H9 (cell line): Measurements from ENCODE around the gene FBN2. TPM values are rescaled to one million over a fixed set of nuclear protein-coding genes. Genes with fewer than 3 reads are reported as not detected.

Experiments
- DNase-seq: peaks from one replicate; pipeline ENCODE4 v3.0.0-alpha.2; 2017
- H2AFZ ChIP-seq: one replicate; pipeline ENCODE4 v1.6.1; 2013; ENCODE audit warnings: mild to moderate bottlenecking, low read length, control low read depth, moderate library complexity
- H2AK5ac ChIP-seq: 2 replicates; pipeline ENCODE4 v1.6.1; 2013; ENCODE audit warnings: low read length, control low read depth, mixed read lengths; ENCODE audit not compliant: insufficient read length
- H2BK120ac ChIP-seq: one replicate; pipeline ENCODE4 v1.6.1; 2013; ENCODE audit warnings: low read depth, mild to moderate bottlenecking, low read length, control low read depth, inconsistent platforms; ENCODE audit not compliant: poor library complexity, severe bottlenecking
- H2BK12ac ChIP-seq: 2 replicates; pipeline ENCODE4 v1.6.1; 2013; ENCODE audit warnings: low read length, control low read depth, mixed read lengths, low read depth; ENCODE audit not compliant: insufficient read length
- H2BK15ac ChIP-seq: 2 replicates; pipeline ENCODE4 v1.6.1; 2013; ENCODE audit warnings: low read depth, low read length, control low read depth
- H2BK20ac ChIP-seq: one replicate; pipeline ENCODE4 v1.6.1; 2013; ENCODE audit warnings: low read depth, mild to moderate bottlenecking, low read length, control low read depth, inconsistent platforms; ENCODE audit not compliant: poor library complexity, severe bottlenecking
- H2BK5ac ChIP-seq: 2 replicates; pipeline ENCODE4 v1.6.1; 2013; ENCODE audit warnings: low read length, control low read depth, mixed read lengths; ENCODE audit not compliant: insufficient read length
- H3K14ac ChIP-seq: 2 replicates; pipeline ENCODE4 v1.6.1; 2013; ENCODE audit warnings: low read length, control low read depth; ENCODE audit not compliant: insufficient read depth
- H3K18ac ChIP-seq: 2 replicates; pipeline ENCODE4 v1.6.1; 2013; ENCODE audit warnings: low read depth, mild to moderate bottlenecking, mixed read lengths, low read length, control low read depth; ENCODE audit not compliant: insufficient read length
- H3K23ac ChIP-seq: 2 replicates; pipeline ENCODE4 v1.6.1; 2013; ENCODE audit warnings: low read length, control low read depth, mixed read lengths, low read depth; ENCODE audit not compliant: insufficient read length
- H3K23me2 ChIP-seq: 2 replicates; pipeline ENCODE4 v1.6.1; 2013; ENCODE audit warnings: low read depth, mild to moderate bottlenecking, mixed read lengths, low read length, control low read depth; ENCODE audit not compliant: insufficient read length, poor library complexity, severe bottlenecking
- H3K27ac ChIP-seq: 2 replicates; pipeline ENCODE4 v1.5.1; 2013; ENCODE audit warnings: low read length, control low read depth, mixed read lengths, low read depth; ENCODE audit not compliant: insufficient read length
- H3K27me3 ChIP-seq: 2 replicates; pipeline ENCODE4 v1.6.1; 2013; ENCODE audit warnings: low read length, control low read depth, inconsistent platforms; ENCODE audit not compliant: insufficient read depth
- H3K4ac ChIP-seq: 2 replicates; pipeline ENCODE4 v1.6.1; 2013; ENCODE audit warnings: low read depth, mild to moderate bottlenecking, control low read depth, inconsistent platforms, low read length, moderate library complexity
- H3K4me1 ChIP-seq: 2 replicates; pipeline ENCODE4 v1.6.1; 2013; ENCODE audit warnings: low read length, control low read depth, inconsistent platforms; ENCODE audit not compliant: insufficient read depth
- H3K4me2 ChIP-seq: 2 replicates; pipeline ENCODE4 v1.6.1; 2013; ENCODE audit warnings: low read length, control low read depth, mixed read lengths; ENCODE audit not compliant: insufficient read length, insufficient read depth
- H3K56ac ChIP-seq: 2 replicates; pipeline ENCODE4 v1.6.1; 2013; ENCODE audit warnings: low read depth, mild to moderate bottlenecking, mixed read lengths, low read length, control low read depth; ENCODE audit not compliant: insufficient read length
- H3K79me1 ChIP-seq: 2 replicates; pipeline ENCODE4 v1.6.1; 2013; ENCODE audit warnings: low read depth, mild to moderate bottlenecking, moderate library complexity, low read length, control low read depth, inconsistent platforms; ENCODE audit not compliant: insufficient read depth, poor library complexity, severe bottlenecking
- H3K79me2 ChIP-seq: 2 replicates; pipeline ENCODE4 v1.6.1; 2013; ENCODE audit warnings: low read length, control low read depth, inconsistent platforms; ENCODE audit not compliant: insufficient read depth
- H3K9ac ChIP-seq: 2 replicates; pipeline ENCODE4 v1.6.1; 2013; ENCODE audit warnings: low read length, control low read depth, mixed read lengths; ENCODE audit not compliant: insufficient read length; ENCODE audit errors: extremely low read depth
- H3K9me3 ChIP-seq: one replicate; pipeline ENCODE4 v1.6.1; 2013; ENCODE audit warnings: low read depth, low read length, inconsistent platforms; ENCODE audit not compliant: control insufficient read depth
- H3T11ph ChIP-seq: one replicate; pipeline ENCODE4 v1.6.1; 2013; ENCODE audit warnings: mild to moderate bottlenecking, low read length, control low read depth, inconsistent platforms
- H4K20me1 ChIP-seq: one replicate; pipeline ENCODE4 v1.6.1; 2013; ENCODE audit not compliant: control insufficient read depth, insufficient read length, insufficient read depth
- H4K5ac ChIP-seq: 2 replicates; pipeline ENCODE4 v1.6.1; 2013; ENCODE audit warnings: low read depth, mild to moderate bottlenecking, mixed read lengths, low read length, control low read depth; ENCODE audit not compliant: insufficient read length
- H4K8ac ChIP-seq: replicated peaks from 2 replicates; pipeline ENCODE4 v1.6.1; 2013; ENCODE audit warnings: low read length, control low read depth, mixed read lengths, low read depth; ENCODE audit not compliant: insufficient read length
- H4K91ac ChIP-seq: 2 replicates; pipeline ENCODE4 v1.6.1; 2013; ENCODE audit warnings: low read depth, mild to moderate bottlenecking, moderate library complexity, mixed read lengths, low read length, control low read depth; ENCODE audit not compliant: insufficient read length
- H3K27ac Mint-ChIP-seq, 3 experiments: 2 replicates in 2 of 3; 3 replicates in 1 of 3; pipeline ENCODE4 v1.8.0; 2020 to 2021; ENCODE audit warnings: mixed read lengths in 3 of 3, mild to moderate bottlenecking in 1 of 3, moderate library complexity in 1 of 3
- H3K27me3 Mint-ChIP-seq: 2 replicates; pipeline ENCODE4 v1.8.0; 2021; ENCODE audit warnings: low read depth, mild to moderate bottlenecking, moderate library complexity, mixed read lengths
- H3K36me3 Mint-ChIP-seq, 3 experiments: 2 replicates in 2 of 3; 3 replicates in 1 of 3; pipeline ENCODE4 v1.8.0; 2020 to 2021; ENCODE audit warnings: low read depth in 3 of 3, mixed read lengths in 3 of 3; ENCODE audit not compliant: insufficient read depth in 1 of 3
- H3K4me1 Mint-ChIP-seq, 2 experiments: 2 replicates each; pipeline ENCODE4 v1.8.0; 2020; ENCODE audit warnings: mixed read lengths in 2 of 2
- H3K4me3 Mint-ChIP-seq, 2 experiments: 2 replicates in 1 of 2; 3 replicates in 1 of 2; pipeline ENCODE4 v1.8.0; 2020 to 2021; ENCODE audit warnings: mild to moderate bottlenecking in 2 of 2, mixed read lengths in 2 of 2, moderate library complexity in 1 of 2
- H3K9me3 Mint-ChIP-seq, 2 experiments: 2 replicates in 1 of 2; 3 replicates in 1 of 2; pipeline ENCODE4 v1.8.0; 2020; ENCODE audit warnings: mild to moderate bottlenecking in 2 of 2, mixed read lengths in 2 of 2, moderate library complexity in 1 of 2
- WGBS: extraction: QIAGEN DNeasy Blood & Tissue Kit; methylation state at CpG from one replicate; pipeline ENCODE4 v1.1.7; 2013; ENCODE audit warnings: missing lambda C conversion rate, low lambda C conversion rate, mixed read lengths; ENCODE audit not compliant: insufficient read length; ENCODE audit errors: extremely low coverage; 5-methylcytosine and 5-hydroxymethylcytosine counted together
- total RNA-seq: library from RNA; stranded (reverse); gene quantifications from 2 replicates; pipeline ENCODE4 v1.2.1, GENCODE V29; 2021
- TF ChIP-seq, protein P1 (sequence below): fragments of 200-600 bp; sonication (generic); conservative IDR thresholded peaks from 3 replicates; pipeline ENCODE4 v1.8.0; 2021; ENCODE audit warnings: antibody characterized with exemption, mild to moderate bottlenecking

Gene FBN2
- total RNA-seq, 1 experiment from 2014 or later, result 8.3 TPM

DNA sequence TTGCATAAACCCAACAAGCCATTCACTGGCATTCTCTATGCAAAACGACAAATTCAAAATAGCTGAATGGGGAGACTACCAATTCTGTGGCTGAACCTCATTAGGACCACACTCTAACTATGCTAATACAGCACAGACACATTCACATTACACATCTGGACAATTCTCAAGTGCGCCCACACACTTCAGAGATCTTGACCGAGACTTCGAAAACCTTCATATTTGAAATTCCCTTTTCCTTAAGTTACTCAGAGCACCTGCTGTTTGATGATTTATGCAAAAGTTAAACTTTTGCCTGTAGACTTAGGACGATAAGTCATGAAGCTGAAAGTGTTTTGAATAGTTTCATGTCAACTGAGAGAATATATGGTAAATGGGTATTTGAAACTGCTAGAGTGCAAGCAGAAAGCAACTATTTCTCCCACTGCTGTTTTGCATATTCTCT, 111.9 kb downstream of the FBN2 start:
- no peaks in the 10 kb centered on the region for H3K27me3 ChIP-seq
- H3K14ac ChIP-seq, result no peak overlapping the region
- H4K91ac ChIP-seq, result no peak overlapping the region
- no peak overlapping the region for H3K4me3 Mint-ChIP-seq
- H3K4me1 ChIP-seq, result peaks cover 6% of the 10 kb centered on the region; the same call in 1 of the 2 replicates
- H3K4ac ChIP-seq, result no peak overlapping the region
- DNase-seq, result no peak
- no peak overlapping the region for H3K9ac ChIP-seq
- H3K4me1 Mint-ChIP-seq, result peaks cover 8 to 14% of the 10 kb centered on the region in 2 experiments
- no peak overlapping the region for H2BK120ac ChIP-seq
- no peak overlapping the region for H3K18ac ChIP-seq
- H3K27ac ChIP-seq, result no peak overlapping the region
- no peaks in the 10 kb centered on the region for H3K9me3 ChIP-seq
- H3K79me1 ChIP-seq, result no peaks in the 10 kb centered on the region
- no peak overlapping the region for H2BK20ac ChIP-seq
- H4K5ac ChIP-seq, result no peak overlapping the region
- H2BK12ac ChIP-seq, result no peak overlapping the region
- H2BK5ac ChIP-seq, result no peak overlapping the region
- H3K56ac ChIP-seq, result no peak overlapping the region
- no peak overlapping the region for H3K4me2 ChIP-seq
- TF ChIP-seq, protein P1, sequence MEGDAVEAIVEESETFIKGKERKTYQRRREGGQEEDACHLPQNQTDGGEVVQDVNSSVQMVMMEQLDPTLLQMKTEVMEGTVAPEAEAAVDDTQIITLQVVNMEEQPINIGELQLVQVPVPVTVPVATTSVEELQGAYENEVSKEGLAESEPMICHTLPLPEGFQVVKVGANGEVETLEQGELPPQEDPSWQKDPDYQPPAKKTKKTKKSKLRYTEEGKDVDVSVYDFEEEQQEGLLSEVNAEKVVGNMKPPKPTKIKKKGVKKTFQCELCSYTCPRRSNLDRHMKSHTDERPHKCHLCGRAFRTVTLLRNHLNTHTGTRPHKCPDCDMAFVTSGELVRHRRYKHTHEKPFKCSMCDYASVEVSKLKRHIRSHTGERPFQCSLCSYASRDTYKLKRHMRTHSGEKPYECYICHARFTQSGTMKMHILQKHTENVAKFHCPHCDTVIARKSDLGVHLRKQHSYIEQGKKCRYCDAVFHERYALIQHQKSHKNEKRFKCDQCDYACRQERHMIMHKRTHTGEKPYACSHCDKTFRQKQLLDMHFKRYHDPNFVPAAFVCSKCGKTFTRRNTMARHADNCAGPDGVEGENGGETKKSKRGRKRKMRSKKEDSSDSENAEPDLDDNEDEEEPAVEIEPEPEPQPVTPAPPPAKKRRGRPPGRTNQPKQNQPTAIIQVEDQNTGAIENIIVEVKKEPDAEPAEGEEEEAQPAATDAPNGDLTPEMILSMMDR, result no peak
- no peak overlapping the region for H4K8ac ChIP-seq
- H2BK15ac ChIP-seq, result no peak overlapping the region
- H2AFZ ChIP-seq, result no peak overlapping the region
- no peaks in the 10 kb centered on the region for H3K79me2 ChIP-seq
- H3T11ph ChIP-seq, result no peak overlapping the region
- H3K9me3 Mint-ChIP-seq, result no peaks in the 10 kb centered on the region
- no peak overlapping the region for H2AK5ac ChIP-seq
- H3K27ac Mint-ChIP-seq, result no peak overlapping the region
- no peaks in the 10 kb centered on the region for H3K23me2 ChIP-seq
- H3K23ac ChIP-seq, result no peak overlapping the region
- no peaks in the 10 kb centered on the region; a peak in 1 of 7 replicates for H3K36me3 Mint-ChIP-seq
- H3K27me3 Mint-ChIP-seq, result no peaks in the 10 kb centered on the region
- no CpG with 5 or more reads among the region's 5 CpGs for WGBS
- no peaks in the 10 kb centered on the region for H4K20me1 ChIP-seq
